Lower lobe of right lung (tissue), 2 donors: ENCODE data around the gene UMODL1. TPM values are rescaled to one million over a fixed set of nuclear protein-coding genes. Genes with fewer than 3 reads are reported as not detected.

Experiments
- ATAC-seq, 2 donors: fragments of 200-7000 bp; cut with Tn5 transposase; one replicate each; pipeline ENCODE4 v1.9.1; 2020 to 2022; ENCODE audit warnings: mild to moderate bottlenecking in 2 of 2, moderate library complexity in 2 of 2
- DNase-seq: peaks from one replicate; pipeline ENCODE4 v3.0.0-alpha.2; 2020
- H3K27ac ChIP-seq: fragments of 200-600 bp; one replicate; pipeline ENCODE4 v1.8.0; 2022
- H3K27me3 ChIP-seq: fragments of 200-600 bp; one replicate; pipeline ENCODE4 v1.8.0; 2022; ENCODE audit warnings: low read depth
- H3K36me3 ChIP-seq: fragments of 200-600 bp; one replicate; pipeline ENCODE4 v1.8.0; 2022; ENCODE audit warnings: mild to moderate bottlenecking
- H3K4me1 ChIP-seq: fragments of 200-600 bp; one replicate; pipeline ENCODE4 v1.8.0; 2022
- H3K4me3 ChIP-seq: fragments of 200-600 bp; one replicate; pipeline ENCODE4 v1.8.0; 2022; ENCODE audit warnings: mild to moderate bottlenecking
- H3K9me3 ChIP-seq: fragments of 200-600 bp; one replicate; pipeline ENCODE4 v1.8.0; 2022
- intact Hi-C: fragments of 100-400 bp; cut with DNase I; formaldehyde crosslinking; loops from one replicate; pipeline ENCODE4 v1.11.0; 2022
- total RNA-seq: library from RNA; stranded (reverse); fragmentation: NEBNext Ultra II Directional; extraction: Animal tissue kit (Norgen Biotek cat#: 25700); gene quantifications from one replicate; pipeline ENCODE4 v1.2.1, GENCODE V29; 2021
- TF ChIP-seq, protein P1 (sequence below): fragments of 200-600 bp; IDR thresholded peaks from one replicate; pipeline ENCODE4 v1.8.0; 2022; ENCODE audit warnings: antibody characterized with exemption, mild to moderate bottlenecking
- donor health status: DM: no; HTN: yes; CAD: no; lungs with severe emphysema.

The UMODL1 gene
- total RNA-seq, 1 donor from 2014 or later: 0.50 TPM

DNA sequence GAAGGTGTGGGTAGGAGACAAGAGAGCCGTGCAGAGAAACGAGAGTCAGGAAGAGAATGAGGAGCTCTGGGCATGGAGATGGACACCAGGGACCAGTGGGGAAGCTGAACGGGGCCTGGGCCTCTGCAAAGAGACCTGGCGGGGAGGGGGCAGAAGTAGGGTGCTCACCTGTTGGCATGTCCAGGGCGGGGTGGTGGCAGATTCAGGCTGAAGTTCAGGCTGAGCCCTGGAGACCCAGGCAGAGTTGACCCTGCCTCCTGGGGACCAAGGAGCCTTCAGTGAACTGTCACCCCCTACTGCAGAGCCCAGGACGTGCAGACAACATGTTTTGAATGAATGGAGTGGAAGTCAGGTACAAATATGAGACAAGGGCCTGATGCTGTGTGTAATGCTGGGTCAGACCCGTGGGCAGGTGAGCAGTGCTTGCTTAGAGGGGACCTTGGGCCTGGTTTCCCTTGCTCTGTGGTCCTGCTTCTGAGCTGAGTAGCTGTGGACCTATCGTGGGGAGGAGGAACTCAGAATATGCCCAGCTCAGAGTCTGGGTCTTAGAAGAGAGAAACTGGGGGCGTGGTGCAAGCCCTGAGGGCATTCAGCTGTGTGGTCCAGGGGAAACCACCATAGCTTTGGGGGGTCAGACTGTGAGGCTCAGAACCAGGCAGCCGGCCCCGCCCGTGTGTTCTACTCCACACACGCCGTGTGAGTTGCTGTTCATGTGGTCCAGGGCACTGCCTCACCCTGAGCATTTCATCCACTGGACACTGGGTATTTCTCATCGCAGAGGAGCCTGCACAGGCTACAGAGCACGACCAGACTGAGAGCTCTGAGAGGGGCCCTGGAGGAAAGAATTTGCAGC, 21.3 kb upstream of the UMODL1 start:
- TF ChIP-seq, protein P1, sequence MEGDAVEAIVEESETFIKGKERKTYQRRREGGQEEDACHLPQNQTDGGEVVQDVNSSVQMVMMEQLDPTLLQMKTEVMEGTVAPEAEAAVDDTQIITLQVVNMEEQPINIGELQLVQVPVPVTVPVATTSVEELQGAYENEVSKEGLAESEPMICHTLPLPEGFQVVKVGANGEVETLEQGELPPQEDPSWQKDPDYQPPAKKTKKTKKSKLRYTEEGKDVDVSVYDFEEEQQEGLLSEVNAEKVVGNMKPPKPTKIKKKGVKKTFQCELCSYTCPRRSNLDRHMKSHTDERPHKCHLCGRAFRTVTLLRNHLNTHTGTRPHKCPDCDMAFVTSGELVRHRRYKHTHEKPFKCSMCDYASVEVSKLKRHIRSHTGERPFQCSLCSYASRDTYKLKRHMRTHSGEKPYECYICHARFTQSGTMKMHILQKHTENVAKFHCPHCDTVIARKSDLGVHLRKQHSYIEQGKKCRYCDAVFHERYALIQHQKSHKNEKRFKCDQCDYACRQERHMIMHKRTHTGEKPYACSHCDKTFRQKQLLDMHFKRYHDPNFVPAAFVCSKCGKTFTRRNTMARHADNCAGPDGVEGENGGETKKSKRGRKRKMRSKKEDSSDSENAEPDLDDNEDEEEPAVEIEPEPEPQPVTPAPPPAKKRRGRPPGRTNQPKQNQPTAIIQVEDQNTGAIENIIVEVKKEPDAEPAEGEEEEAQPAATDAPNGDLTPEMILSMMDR: no peak
- Histone ChIP-seq H3K36me3 (no peaks in the 10 kb centered on the region), H3K4me1 (no peaks in the 10 kb centered on the region), H3K27ac (no peak overlapping the region), H3K27me3 (no peaks in the 10 kb centered on the region), H3K4me3 (no peak overlapping the region), H3K9me3 (no peaks in the 10 kb centered on the region)
- DNase-seq (no peak), ATAC-seq (no peak)
- intact Hi-C loops: no loop called here

DNA sequence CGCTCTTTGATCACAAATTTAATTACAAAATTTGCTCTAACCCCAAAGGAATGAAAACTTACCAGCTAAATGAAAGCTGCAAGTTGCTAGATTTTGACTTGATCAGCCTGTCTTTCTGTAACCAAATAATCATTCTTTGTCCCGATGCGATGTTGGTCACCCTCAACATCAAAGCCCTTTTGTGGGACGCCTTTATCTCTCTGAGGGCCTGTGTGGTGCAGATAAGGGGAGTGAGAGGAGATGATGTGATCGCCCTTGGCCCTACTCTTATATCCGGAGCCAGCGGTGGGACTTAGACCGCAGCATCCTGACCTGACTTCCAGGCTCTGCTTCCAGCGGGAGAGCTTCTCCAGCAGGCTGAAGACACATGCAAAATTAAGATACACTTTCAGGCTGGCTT, 19.3 kb upstream of the UMODL1 start:
- Histone ChIP-seq H3K9me3 (no peaks in the 10 kb centered on the region), H3K4me1 (peaks cover 5% of the 10 kb centered on the region), H3K36me3 (no peaks in the 10 kb centered on the region), H3K27ac (no peak overlapping the region), H3K27me3 (no peaks in the 10 kb centered on the region), H3K4me3 (no peak overlapping the region)
- TF ChIP-seq, protein P1: no peak
- ATAC-seq (no peak), DNase-seq (no peak)
- intact Hi-C loops: no loop called here

DNA sequence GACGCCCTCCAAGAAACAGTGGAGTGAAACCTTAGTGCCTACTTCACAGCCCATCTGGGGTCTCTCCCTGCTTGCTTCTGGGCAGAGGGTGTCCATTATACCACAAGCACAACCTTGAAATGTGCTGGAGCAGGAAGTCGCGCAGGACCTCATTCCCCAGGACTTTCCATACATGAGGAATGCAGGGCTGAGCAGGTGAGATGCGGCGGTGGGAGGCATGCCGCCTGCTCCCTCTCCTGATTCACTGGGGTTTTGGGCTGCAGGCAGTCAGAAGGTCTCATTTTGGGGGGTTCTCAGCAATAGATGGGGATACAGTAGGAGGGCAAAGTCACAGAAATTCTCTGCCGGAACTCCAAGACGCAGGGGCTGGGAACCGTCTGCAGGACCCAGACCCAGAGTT, 15.7 kb upstream of the UMODL1 start:
- DNase-seq (no peak), ATAC-seq (no peak)
- TF ChIP-seq, protein P1: no peak
- Histone ChIP-seq H3K27me3 (no peaks in the 10 kb centered on the region), H3K36me3 (no peaks in the 10 kb centered on the region), H3K27ac (no peak overlapping the region), H3K4me3 (no peak overlapping the region), H3K9me3 (no peaks in the 10 kb centered on the region), H3K4me1 (peaks cover 39% of the 10 kb centered on the region)
- intact Hi-C loops: no loop called here

DNA sequence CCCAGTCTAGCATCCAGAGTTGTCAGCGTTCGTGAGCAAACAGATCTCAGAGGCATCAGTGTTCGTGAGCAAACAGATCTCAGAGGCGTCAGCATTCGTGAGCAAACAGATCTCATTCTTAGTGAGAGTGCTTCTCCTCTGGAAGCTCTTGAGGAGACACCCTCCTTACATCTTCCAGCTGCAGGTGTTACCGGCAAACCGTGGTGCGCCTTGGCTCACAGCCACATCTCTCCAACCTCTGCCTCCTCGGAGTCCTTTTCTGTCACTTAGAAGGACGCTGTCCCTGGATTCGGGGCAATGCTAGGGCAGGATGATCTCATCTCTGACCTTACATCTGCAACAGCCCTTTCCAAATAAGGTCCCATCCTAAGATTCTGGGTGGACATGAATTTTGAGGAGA, 14.6 kb upstream of the UMODL1 start:
- H3K4me1 ChIP-seq: peaks cover 48% of the 10 kb centered on the region
- H3K27me3 ChIP-seq: no peaks in the 10 kb centered on the region
- intact Hi-C loops: no loop called here
- TF ChIP-seq, protein P1: no peak
- no peak overlapping the region for H3K4me3 ChIP-seq
- no peak overlapping the region for H3K27ac ChIP-seq
- H3K36me3 ChIP-seq: no peaks in the 10 kb centered on the region
- ATAC-seq: no peak
- no peaks in the 10 kb centered on the region for H3K9me3 ChIP-seq
- no peak for DNase-seq

DNA sequence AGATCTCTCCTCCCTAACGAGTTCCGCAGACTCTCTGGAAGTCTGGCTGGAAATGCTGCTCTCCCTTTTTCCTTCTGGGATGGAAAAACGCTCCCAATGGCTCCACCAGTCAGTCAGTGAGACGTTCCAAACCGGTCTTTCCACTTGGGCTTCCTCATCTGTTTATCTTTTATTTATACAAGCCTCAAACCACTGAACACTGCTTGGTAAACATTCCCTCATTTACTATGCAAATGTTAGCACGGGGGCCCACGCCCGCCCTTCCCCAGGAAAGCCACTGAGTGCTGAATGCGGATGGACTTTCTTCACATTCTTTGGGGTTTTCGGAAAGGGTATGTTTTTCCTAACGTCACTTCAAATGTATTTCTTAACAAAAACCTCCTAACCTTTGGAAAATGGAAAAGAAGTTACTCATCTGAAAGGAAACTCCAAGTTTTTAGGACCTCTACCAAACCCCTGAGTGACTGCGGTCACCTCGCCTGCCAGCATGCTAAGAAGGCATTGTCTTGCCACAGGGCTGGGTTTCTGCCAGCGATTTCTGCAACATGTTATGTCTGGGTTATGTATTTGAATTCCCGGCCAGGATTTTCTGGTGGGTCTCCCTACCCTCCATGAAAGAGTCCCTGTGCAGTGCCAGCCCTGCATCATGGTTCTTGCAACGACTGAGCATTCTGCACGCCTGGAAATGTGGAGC, 14.0 kb upstream of the UMODL1 start:
- DNase-seq (peak; percentile 78), ATAC-seq (peak; percentile 77 to 82)
- Histone ChIP-seq H3K9me3 (no peaks in the 10 kb centered on the region), H3K4me3 (peak overlapping the region; percentile 22), H3K27me3 (no peaks in the 10 kb centered on the region), H3K4me1 (peaks cover 54% of the 10 kb centered on the region), H3K27ac (peak overlapping the region; percentile 58), H3K36me3 (no peaks in the 10 kb centered on the region)
- intact Hi-C loops: no loop called here
- TF ChIP-seq, protein P1: no peak
